ENCODE data around the gene KIRREL3.

DNA sequence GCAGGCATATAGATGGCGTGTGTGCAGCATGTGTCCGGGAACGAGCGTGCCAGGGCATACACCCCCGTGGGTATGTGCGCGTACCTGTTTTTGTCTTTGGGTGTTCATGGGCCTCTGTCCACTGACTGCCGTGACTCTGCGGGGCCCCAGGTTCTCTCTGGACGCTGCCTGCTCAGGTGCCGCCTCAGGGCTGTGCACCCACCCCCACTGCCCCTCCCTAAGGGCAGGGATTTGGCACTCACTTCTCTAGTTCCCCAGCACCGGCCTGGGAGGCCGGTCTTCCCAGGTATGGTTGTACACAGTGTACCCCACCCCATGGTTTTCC, 533.6 kb downstream of the KIRREL3 start:
- TF ChIP-seq CTCF (IDR thresholded peaks at IDR 0.05) (no peak), POLR2A (IDR thresholded peaks at IDR 0.05) (no peak)

Measured in esophagus squamous epithelium (tissue), 4 donors.